Activated naive CD4-positive, alpha-beta T cell (primary cell): Measurements from ENCODE around the gene FAM184B.
A peak's percentile ranks its signal among the peaks of the same experiment; 100 is the strongest.

Source experiments
- DNase-seq, 4 experiments: peaks; one replicate each; lab custom pipeline; 2025; lab: John Stamatoyannopoulos, UW

Gene FAM184B

DNA sequence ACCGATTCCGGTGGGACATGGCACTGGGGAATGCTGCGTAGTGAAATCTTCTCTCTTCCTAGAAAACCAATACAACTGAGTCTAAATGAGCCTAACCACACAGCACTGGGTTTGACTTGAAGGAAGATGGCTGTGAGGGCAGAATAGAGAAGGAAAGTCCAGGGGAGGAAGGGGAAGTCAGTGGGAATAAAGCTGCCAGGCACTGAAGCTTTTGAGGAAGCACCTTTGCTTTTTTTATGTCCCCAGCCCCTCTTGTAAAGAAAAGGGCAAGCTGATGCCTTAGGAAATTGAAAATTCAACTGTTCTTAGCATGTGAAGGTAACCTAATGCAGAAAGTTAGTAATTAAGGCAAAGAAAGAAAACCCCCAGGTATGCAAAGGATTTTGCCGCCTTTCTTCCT lies 146.4 kb downstream of the FAM184B start:
- DNase-seq = no peak

DNA sequence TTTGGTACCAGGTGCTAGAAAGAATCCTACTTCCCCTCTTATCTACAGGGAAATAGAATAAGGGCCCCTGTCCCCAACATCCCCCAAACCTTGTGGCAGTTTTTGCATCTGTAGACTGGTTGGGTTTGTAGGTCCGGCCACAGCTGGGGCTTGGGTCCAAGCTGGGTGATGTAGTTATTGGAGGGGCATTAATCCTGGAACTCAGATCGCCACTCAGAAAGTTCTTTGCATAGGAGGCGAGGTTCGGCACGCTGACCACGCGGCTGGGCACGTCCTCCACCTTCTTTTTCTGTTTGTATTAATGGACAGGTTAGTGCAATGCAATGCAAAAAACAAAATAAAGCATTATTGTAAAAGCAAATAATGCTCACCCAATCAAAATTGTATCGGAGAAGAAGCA lies 147.8 kb downstream of the FAM184B start:
- DNase-seq = no peak

DNA sequence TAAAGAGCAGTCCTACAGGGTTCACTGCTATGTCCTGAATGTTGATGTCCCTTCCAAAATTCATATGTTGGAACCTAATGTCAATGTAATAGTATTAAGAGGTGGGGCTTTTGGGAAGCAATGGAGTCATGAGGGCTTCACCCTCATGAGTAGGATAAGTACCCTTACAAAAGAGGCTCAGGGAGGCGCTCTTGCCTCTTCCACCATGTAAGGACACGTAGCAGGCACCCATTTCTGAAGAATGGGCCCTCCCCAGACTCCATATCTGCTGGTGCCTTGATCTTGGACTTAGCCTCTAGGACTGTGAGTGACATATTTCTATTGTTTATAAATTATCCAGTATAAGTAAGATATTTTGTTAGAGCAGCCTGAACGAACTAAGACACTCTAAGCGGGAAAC lies 151.2 kb downstream of the FAM184B start:
- DNase-seq = no peak

DNA sequence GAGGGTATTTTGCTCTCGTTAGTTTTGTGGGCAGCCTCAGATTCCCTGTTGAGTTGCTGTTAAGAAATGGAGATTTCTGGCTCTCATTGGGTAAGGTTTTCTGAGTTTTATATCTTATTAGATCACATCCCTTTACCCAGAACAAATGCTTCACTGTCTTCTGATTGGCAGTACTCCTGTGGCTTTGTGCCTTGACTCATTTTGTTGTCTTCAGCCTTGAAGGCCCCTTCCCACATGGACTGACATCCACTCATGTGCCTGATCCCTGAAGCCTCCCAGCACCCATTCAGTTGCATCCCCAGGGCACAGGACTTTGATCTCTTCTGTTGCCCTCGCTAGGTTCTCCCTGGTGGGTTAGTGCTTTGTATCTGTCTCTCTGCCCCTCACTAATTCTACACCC lies 156.6 kb downstream of the FAM184B start:
- DNase-seq = no peak

DNA sequence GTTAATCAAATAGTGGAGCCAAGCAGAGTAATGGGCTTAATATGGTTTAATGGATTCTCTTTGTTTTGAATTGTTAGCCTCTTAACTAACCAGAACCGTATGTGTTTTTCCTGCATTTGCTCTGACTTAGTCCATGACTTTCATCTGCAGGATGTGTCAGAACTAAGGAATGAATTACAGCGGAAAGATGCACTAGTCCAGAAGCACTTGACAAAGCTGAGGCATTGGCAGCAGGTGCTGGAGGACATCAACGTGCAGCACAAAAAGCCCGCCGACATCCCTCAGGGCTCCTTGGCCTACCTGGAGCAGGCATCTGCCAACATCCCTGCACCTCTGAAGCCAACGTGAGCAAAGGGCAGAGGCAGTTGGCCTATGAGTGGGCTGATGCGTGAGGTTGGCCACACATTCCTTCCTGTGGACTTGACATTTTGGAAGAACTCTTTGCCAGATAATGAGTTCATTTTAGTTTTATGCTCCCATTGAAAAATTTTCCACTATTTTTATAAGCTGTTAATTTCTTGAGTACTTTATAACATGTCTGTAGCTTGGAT lies 157.9 kb downstream of the FAM184B start:
- no peak for DNase-seq

- DNase-seq = no peak
These were observed 161.9 kb downstream of the FAM184B start for GRCh38 chr4:17619416-17620105.

DNA sequence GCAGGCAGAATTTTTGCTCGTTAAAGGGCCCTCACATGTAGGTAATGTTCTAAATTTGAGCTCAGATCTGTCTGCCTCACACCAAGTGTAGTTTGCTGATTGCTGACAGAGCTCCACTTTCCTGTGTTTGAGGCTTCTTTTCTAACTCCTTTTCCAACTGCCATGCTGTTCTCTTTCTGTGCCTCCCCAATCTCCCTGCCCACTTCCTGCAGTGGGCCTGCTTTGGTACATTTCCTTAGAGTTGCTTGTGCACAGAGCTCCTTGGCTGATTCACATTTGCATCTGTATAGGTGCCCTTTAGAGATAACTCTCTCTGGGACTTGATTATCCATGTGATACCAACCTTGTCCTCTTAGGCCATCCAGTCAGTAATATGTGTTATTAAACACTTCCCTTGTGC lies 162.5 kb downstream of the FAM184B start:
- DNase-seq = no peak

GRCh38 chr4:17616283-17616682 lies 165.1 kb downstream of the FAM184B start:
- DNase-seq = no peak

DNA sequence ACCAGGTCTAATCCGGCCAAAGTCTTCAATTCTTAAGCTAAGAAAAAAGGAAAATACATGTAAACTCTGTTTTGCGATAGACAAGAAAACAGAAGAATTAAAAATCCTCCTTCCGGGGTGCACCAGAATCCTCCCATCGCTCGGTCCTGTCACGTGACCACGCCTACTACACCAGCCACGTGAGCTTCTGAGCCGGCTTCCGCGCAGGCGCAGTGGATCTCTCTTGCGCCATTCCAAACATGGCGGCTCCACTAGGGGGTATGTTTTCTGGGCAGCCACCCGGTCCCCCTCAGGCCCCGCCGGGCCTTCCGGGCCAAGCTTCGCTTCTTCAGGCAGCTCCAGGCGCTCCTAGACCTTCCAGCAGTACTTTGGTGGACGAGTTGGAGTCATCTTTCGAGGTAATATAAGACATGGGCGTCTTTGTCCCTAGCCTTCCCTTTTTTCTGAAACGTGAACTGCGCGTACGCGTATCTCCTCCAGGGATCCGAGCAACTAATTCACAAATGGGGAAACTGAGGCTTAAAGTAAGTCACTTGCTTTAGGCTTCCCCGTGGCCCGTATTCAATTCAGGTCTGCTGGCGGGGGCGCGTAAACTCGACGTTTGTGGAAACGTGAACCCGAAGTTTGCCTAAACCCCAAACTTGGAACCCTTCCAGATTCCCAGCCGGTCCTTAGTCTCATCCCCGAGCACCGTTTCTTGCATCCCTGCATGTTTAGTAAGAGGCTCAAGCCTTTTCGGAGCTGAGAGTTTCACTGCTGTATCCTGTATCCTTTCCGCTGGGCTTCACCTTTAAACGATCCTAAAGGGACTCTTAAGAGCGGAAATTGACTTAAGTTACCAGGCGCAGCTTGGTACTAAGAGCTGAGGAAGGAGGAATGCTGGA lies 166.8 kb downstream of the FAM184B start, which contains the start of gene MED28:
Gene MED28, plus strand, starts transcription at position 226 of the 884 bp plus-strand sequence. Its CDS starts 14 bp downstream, at position 240.
- DNase-seq = peak; percentile 89 to 94 (median 90)

DNA sequence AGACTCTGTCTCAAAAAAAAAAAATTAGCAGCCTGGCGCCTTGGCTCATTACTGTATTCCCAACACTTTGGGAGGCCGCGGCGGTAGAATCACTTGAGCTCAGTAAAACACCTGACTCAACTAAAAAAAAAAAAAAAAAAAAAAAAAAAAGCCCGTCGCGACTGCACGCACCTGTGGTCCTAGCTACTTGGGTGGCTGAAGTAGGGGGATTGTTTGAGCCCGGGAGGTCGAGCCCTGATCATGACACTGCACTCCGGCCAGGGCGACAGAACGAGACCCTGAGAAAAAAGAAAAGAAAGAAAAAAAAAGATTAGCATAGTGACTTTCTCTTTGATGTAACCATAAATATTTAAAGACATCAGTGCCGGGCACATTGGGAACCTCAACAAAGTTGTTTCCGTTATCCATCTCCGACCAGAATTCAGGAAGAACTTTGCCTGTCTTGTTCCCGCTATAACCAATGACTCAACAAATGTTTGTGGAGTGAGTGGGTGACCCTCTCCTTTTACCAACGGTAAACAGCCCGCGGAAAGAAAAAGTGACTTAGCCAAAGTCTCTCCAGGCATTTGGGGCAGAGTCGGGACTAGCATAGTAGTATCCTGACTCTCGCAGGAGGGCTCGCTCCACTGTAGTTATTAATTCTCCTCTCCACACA lies 167.5 kb downstream of the FAM184B start:
- peak in 1 of 4 experiments; percentile 6 for DNase-seq

DNA sequence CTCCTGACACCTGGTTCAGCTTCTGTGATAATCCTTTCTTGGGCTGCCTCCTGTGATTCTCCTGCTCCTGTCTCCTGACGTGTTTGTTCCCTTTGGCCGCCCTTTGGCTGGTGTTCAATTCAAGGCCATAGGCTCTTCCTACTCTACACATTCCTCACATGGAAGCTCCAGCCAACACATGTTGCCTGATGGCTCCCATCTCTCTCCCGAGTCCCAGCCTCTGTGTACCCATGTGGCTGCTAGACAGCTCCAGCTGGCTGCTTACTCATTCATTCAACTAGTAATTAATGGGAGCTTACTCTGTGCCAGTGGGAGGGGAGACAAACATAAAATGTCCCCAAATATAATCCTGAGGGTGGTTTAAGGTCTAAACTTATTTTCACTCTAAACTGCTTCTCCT lies 176.2 kb downstream of the FAM184B start:
- no peak for DNase-seq

DNA sequence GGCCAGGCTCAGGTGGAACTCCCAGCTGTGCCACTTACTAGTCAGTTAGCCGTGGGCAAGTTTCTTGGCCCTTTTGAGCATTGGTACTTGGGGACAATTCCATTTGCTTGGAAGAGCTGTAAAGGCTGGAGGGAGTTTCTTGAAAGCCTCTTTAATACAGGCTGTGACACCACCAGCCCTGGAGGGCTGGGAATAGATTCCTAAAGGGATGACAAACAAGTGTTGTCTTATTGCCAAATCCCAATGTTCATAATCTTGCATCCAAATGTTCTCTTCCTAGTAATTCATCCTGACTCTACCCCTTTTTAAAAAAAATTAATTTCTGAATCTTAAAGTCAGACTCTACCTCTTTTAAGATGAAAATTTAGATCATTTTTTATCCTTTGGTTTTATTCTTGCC lies 181.6 kb downstream of the FAM184B start:
- no peak for DNase-seq

GRCh38 chr4:17597517-17597916 lies 183.9 kb downstream of the FAM184B start:
- DNase-seq = no peak

- no peak for DNase-seq
These were observed 185.9 kb downstream of the FAM184B start for GRCh38 chr4:17595471-17596005.

- DNase-seq = no peak
These were observed 192.1 kb downstream of the FAM184B start for GRCh38 chr4:17589355-17589754.

- DNase-seq = no peak
These were observed 194.2 kb downstream of the FAM184B start for GRCh38 chr4:17587094-17587822.

GRCh38 chr4:17584521-17585213 lies 196.8 kb downstream of the FAM184B start:
- no peak for DNase-seq

- no peak for DNase-seq
These were observed 197.5 kb downstream of the FAM184B start for GRCh38 chr4:17583941-17584340.

DNA sequence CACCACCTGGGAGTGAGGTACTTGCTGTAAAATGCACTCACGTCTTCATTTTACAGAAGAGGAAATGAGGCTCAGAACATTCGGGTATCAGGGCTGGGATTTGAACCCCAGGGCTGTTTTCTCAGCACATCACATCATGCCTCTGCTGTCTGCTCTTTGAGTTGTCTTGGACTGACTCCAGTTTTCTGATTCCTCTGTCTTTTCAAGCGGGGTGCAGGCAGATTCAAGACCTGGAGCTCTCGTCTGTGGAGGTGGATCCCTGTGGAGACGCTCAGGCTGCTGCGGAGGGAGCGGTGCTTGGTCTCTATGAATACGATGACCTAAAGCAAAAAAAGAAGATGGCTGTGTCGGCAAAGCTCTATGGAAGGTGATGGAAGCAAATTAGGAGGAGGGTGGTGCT lies 198.1 kb downstream of the FAM184B start:
- DNase-seq = no peak

GRCh38 chr4:17580969-17581368 lies 200.5 kb downstream of the FAM184B start:
- DNase-seq = no peak
